ENCODE data around the gene GPAM.
A peak's percentile ranks its signal among the peaks of the same experiment; 100 is the strongest.

GPAM gene

DNA sequence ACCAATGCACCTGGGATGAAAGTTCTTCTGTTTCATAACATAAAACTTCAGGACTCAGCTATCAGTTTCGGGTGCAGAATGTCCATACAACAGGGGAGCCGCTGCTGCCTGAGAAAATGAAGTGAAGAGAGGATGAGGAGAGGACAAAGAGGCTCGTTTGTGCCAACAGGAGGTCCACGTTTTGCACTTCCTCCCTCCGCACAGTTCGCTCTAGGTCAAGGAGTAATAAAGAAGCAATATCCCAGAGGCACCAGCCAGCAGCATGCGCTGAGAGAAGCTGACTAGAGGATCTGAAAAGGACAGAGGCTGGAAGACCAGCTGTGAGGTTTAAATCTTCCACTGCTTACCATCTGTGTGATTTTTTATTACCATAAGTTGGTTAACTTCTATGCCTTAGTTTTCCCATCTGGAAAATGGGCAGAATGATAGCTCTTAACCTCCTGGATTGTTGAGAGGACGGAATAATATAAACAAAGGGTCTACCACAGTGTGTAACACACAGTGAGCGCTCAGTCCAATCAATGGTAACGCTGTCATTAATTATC is 709 bp downstream of the GPAM start:
- no peak for DNase-seq

GRCh38 chr10:112177247-112177646 is 6.3 kb downstream of the GPAM start:
- no peak for DNase-seq

DNA sequence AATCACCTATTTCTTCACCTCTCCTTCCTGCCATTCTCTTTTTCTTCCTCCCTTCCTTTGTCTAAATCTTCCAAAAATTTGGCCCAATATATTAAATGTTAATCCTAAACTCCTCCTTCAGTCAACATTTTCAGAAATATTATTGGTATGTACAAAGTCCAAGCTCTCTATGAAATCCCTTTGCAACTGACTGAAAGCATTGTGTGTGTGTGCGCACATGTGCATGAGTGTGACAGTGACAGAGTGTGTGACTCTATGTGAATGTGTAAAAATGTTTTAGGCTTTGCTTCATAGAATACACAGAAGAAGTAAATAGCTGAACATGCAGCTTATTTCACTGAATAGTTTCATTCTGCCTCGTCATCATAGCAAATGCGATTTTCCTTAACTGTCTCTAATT is 7.0 kb downstream of the GPAM start:
- no peak for DNase-seq

DNA sequence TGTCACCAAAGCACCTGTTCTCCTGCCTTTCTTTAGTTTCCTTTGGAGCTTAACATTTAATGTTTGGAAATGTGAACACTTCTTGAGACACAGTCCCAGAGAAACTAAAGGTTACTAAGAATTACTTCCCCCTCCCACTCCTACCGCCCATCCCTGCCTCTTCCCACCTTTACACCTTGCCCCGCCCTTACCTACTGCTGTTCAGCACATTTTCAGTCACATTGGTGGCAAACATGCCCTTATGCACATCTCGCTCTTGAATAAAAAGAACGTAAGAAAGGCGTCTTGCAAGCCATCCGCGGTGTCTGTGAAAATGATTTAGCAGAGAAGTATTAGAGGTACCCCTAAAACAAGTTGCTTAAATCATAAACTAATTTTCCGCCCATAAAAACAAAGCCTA is 8.2 kb downstream of the GPAM start:
- DNase-seq: no peak

- no peak for DNase-seq
Observed at GRCh38 chr10:112173206-112173605, 10.4 kb downstream of the GPAM start.

- no peak for DNase-seq
Observed at GRCh38 chr10:112168733-112169132, 14.8 kb downstream of the GPAM start.

GRCh38 chr10:112166800-112167199 is 16.8 kb downstream of the GPAM start:
- DNase-seq: no peak

GRCh38 chr10:112161757-112162518 is 21.6 kb downstream of the GPAM start:
- no peak for DNase-seq

GRCh38 chr10:112160834-112161233 is 22.7 kb downstream of the GPAM start:
- DNase-seq: no peak

- no peak for DNase-seq
Observed at GRCh38 chr10:112159469-112159868, 24.1 kb downstream of the GPAM start.

DNA sequence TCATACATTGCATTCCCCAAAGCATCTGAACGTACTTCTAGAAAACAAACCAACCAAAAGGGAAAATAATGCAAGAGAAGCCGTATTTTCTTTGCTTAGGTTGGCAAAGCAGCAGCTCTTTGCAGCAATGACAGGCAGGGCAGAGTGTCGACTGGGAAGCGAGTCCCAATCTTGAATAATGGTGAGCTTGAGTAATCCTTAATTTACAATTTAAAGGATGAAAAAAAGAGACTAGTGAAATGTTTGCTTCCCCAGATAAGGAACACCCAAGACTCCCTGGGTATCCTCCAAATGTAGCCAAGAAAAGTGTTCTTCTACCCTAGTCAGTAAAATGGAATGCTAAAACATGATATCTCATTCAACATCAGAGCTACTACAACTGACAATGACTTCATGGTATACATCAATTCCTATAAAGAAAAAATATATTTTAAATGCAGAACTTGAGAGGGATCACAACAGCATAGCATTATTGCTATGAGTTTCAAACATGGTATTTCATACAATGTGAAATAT is 32.0 kb downstream of the GPAM start:
- DNase-seq: no peak

DNA sequence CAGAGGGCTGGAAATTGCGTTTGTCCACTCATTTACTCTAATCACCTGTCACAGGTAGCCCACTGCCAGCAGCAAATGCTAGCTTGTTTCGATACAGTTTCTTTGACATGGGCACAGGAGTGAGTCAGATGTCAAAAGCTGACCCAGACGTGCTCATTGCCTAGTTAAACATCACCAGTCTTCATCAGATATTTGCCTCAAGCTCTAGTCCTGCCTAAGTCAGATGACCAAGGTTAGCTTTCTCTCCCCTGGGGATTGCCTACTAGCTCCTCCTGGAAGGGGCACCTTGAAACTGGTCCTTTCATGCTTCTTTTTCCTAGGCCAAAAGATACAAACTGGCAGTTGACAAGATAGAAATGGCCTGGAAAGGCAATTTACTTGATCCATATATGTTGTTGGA is 35.2 kb downstream of the GPAM start:
- DNase-seq: no peak

- DNase-seq: no peak
Observed at GRCh38 chr10:112146799-112147198, 36.8 kb downstream of the GPAM start.

- DNase-seq: no peak
Observed at GRCh38 chr10:112145263-112145662, 38.3 kb downstream of the GPAM start.

DNA sequence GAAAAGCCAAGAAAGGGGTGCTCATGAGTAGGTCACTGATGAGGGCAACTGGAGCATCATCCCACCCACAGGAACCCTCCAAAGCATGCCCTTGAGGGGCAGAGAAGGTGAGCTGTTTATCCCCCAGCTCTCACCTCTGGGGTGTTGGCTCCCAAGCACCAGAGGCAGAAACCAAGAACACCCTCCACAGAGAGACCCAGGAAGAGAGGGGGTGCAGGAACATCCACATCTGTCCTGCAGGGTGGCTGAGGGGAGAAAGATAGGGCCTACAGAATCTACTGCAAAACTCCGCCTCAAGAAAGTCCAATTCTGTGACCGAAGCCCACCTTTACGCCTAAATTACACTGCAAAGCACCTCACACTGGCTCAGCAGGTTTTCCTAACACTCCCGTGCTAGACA is 40.1 kb downstream of the GPAM start:
- no peak for DNase-seq

DNA sequence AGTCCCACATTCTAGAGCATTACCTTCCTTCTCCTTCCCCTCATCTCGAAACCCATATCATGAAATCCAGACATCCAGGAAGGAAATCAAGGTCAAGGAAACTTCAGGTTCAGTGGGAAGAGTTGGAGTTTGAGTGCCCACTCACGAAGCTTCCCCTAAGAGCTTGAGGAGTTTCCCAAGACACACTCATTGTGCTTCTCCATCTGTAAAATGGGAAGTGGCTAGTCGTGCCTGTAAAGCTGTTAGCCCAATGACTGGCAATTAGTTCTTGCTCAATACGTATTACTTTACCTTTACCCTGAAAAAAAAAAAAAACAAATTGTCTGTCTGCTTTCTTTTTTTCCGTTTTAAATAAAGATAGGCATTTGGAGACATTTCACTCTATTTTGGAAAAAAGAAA is 42.3 kb downstream of the GPAM start:
- DNase-seq: no peak

GRCh38 chr10:112140110-112140970 is 43.2 kb downstream of the GPAM start:
- DNase-seq: peak; percentile 13

DNA sequence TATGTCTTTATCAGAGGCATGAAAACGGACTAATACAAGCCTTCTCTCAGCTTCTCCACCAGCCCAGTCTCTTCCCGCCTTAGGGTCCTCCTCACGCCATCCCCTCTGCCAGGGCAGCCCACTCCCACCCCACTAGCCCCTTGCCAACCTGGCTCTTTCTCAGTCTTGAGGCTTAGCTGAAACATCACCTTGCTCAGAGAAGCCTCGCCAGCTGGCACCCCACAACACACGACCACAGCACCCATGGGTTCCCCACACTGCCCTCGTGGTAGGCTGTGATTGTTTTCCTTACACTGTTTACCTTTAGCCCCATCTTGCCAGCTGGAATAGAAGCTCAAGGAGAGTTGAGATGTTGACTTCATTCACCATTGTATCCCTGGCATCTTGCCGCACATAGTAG is 44.4 kb downstream of the GPAM start:
- DNase-seq: no peak

DNA sequence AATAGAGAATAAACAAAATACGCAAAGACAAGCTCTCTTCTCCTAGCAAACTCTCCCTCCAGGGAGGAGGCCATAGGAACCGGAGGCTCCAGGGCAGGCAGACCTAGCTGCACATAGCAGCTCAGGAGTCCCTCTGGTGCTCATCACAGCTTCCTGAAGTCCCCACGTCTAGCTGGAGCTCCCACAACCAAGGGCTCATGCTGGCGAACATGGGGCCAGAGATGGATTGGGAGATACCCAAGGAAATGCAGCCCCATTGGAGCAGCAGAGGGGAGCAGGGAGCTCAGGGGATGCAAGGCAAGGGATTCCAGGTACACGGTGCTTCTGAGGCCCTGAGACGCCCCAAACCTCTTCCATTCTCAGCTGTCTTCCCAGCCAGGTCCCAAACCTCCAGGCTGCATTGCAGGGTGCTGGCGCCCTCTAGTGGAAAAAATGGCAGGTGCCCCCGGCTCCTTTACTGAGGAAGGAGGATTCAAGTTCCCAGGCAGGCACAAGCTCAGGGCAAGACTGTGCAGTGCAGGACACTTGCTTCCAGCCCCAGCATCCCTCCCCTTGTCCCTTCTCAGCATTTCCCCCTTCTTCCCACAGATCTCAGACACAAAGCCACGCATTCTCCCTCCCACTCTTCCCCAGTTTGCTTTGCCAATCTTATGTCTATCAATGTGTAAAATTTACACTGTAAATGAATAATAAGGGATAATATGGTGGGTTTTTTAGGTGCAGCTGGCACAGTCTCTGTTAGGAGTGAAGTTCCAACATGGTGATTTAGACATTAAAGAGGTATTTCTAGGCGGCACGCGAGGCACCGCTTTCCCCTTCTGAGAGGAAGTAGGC is 46.2 kb downstream of the GPAM start:
- DNase-seq: peak; percentile 24

DNA sequence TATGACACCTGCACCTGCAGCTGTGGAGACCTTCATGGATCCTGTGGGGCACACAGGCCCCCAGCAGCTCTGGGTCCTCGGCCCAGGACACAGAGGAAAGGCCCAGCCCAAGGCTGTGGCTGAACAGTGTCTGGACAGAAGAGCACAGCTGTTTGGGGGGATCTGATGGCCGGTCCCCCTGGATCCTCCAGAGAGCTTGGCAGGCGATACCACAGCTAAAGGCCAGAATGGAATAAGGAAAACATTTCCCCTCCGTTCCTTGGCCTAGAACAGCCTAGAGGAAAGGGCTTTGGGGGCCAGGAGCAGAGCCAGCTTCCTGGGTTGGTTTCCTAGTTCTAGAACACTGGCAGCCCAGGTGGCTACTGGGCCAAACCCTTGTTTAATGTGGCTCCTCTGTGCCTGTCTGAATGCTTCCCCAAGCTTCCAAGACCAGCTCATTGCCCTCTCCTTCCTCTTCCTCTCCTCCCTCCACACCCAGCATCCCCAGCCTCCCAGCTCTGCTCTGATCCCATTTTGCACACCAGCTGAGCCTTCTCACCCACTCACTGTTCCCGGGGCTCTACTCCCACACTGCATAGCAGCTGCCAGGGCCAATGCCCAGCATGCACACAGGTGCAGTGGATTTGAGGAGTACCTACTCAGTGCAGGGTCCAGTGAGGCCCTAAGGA is 46.9 kb downstream of the GPAM start:
- DNase-seq: no peak

GRCh38 chr10:112135604-112136003 is 48.0 kb downstream of the GPAM start:
- no peak for DNase-seq

GRCh38 chr10:112132435-112132834 is 51.1 kb downstream of the GPAM start:
- DNase-seq: no peak

Measured in activated CD4-positive, alpha-beta T cell treated with anti-CD3 and anti-CD28 coated beads for 1 hour (primary cell).